Bronchial epithelial cell (primary cell): ENCODE data around the gene USP40. TPM values are rescaled to one million over a fixed set of nuclear protein-coding genes. Genes with fewer than 3 reads are reported as not detected.

ENCODE experiments used
- DNase-seq: peaks from one replicate; pipeline ENCODE4 v3.0.0-alpha.2; 2010; ENCODE audit warnings: low read depth
- FAIRE-seq: peaks from 2 replicates; lab custom pipeline; 2011; peaks lifted over from hg19 to GRCh38; lab: Jason Lieb, UNC
- H3K27me3 ChIP-seq: 2 replicates; pipeline ENCODE4 v1.5.1; 2011; ENCODE audit warnings: low read length; ENCODE audit not compliant: control insufficient read depth, insufficient read depth
- H3K36me3 ChIP-seq: 2 replicates; pipeline ENCODE4 v1.5.1; 2011; ENCODE audit warnings: low read length; ENCODE audit not compliant: control insufficient read depth, insufficient read depth
- H3K4me3 ChIP-seq: 2 replicates; pipeline ENCODE4 v1.5.1; 2011; ENCODE audit warnings: mild to moderate bottlenecking, low read depth, low read length, control low read depth
- CTCF ChIP-seq: IDR thresholded peaks from 2 replicates; pipeline ENCODE4 v1.5.1; 2011; ENCODE audit warnings: mild to moderate bottlenecking, moderate library complexity, low read length, control low read depth, inconsistent platforms; ENCODE audit not compliant: insufficient read depth, severe bottlenecking
- total RNA-seq: library from RNA; depleted of rRNA; stranded (reverse); fragments of >200 nt; gene quantifications from 2 replicates; pipeline ENCODE4 v1.2.1, GENCODE V29; 2014

Gene USP40
- total RNA-seq, 1 donor from 2014 or later, result 21.1 TPM

DNA sequence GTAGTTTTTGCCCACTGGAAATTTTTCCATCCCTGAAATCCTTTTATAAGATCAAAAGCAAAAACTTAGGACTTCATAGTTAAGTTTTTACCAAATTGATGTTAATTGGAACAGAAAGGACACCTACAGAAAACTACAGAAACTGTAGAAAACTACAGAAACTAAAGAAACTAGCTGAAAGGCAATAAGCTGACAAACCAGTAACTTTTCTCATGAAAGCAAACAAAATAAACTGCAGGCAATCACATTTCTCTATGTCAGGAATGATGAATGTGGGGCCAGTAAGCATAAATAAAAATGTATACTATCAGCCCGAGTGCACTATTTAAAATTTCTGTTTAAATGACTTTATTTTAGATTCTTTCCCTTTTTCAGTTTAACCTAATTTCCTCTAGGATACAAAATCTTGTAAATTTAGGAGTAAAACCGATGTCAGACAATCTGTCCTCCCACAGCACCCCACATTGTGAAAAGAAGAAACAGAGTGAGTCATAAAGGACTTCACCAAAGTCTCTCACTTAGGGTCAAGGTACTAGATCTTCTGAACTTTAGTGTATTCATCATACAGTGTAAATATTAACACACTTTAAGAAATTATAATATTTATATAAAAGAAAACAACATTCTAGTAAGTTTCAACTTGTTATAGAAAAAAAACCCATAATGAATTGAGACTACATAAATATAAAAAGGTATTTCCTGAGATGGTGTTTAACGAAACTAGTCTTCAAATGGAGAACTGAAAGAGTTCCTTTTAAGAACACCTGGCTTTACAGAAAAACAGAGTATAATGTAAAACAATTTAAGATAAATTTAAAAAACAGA lies 46.6 kb downstream of the USP40 start:
- FAIRE-seq, result no peak
- no peak for TF ChIP-seq CTCF
- no peak for DNase-seq
- no peak overlapping the region for H3K4me3 ChIP-seq
- H3K36me3 ChIP-seq, result peaks cover 3% of the 10 kb centered on the region
- H3K27me3 ChIP-seq, result no peaks in the 10 kb centered on the region

DNA sequence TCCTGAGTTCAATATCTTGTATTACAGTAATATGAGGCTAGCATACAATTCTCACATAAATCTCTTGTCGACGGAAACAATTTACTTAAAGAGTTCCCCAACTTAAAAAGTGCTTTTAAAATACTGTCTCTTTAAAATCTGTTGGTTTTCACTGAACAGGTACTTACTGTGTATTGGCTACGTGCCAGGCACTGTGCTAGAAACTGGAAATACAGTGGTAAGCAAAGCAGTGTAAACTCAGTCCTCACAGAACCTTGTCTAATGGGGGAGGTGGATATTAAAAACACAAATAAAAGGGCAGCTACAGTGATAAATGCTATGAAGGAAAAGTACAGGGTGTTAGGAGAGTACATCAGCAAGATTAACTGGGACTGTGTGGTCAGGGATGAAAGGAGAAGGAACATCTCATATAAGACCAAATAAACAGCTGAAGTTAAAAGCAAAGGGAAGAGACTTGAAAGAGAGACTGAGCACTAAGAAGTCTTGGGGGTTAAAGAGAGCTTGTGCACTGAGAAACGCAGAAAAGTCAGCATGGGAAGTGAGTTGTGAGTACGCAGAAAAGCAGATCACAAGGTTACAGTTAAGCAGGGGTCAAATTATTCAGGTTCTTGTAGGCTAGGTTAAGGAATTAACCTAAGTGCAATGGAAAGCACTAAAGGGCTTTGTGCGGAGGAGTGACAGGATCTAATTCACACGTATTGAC lies 52.5 kb downstream of the USP40 start:
- no peaks in the 10 kb centered on the region for H3K27me3 ChIP-seq
- DNase-seq (no peak), FAIRE-seq (no peak)
- TF ChIP-seq CTCF, result no peak
- H3K36me3 ChIP-seq, result peaks cover 2% of the 10 kb centered on the region
- H3K4me3 ChIP-seq, result no peak overlapping the region

- H3K27me3 ChIP-seq, result no peaks in the 10 kb centered on the region
- no peak overlapping the region for H3K4me3 ChIP-seq
- H3K36me3 ChIP-seq, result no peaks in the 10 kb centered on the region
- DNase-seq (no peak), FAIRE-seq (no peak)
- no peak for TF ChIP-seq CTCF
Measured at GRCh38 chr2:233503947-233504637, 62.5 kb downstream of the USP40 start.

- FAIRE-seq (no peak), DNase-seq (no peak)
- H3K27me3 ChIP-seq, result no peaks in the 10 kb centered on the region
- no peak for TF ChIP-seq CTCF
- no peak overlapping the region for H3K4me3 ChIP-seq
- H3K36me3 ChIP-seq, result peaks cover 1% of the 10 kb centered on the region
Measured at GRCh38 chr2:233503481-233503880, 63.1 kb downstream of the USP40 start.

GRCh38 chr2:233501198-233502076 lies 65.1 kb downstream of the USP40 start:
- no peak for TF ChIP-seq CTCF
- FAIRE-seq (no peak), DNase-seq (peak; percentile 31)
- H3K4me3 ChIP-seq, result no peak overlapping the region
- peaks cover 3% of the 10 kb centered on the region for H3K36me3 ChIP-seq
- no peaks in the 10 kb centered on the region for H3K27me3 ChIP-seq
